Stomach (tissue), 4 donors: ENCODE results near the gene NVL.

ENCODE experiments used
- EP300 ChIP-seq: sonication (generic); formaldehyde crosslinking; IDR thresholded peaks from one replicate; pipeline ENCODE4 v1.6.1; 2017; ENCODE audit warnings: antibody characterized with exemption
- POLR2A ChIP-seq, 4 donors: fragments of 450-650 bp; IDR thresholded peaks; one replicate each; pipeline ENCODE4 v1.6.1; 2016; ENCODE audit warnings: antibody characterized with exemption in 4 of 4, control low read depth in 2 of 4, mild to moderate bottlenecking in 1 of 4, moderate library complexity in 1 of 4
- POLR2AphosphoS5 ChIP-seq, 3 donors: sonication (generic); formaldehyde crosslinking; IDR thresholded peaks; one replicate each; pipeline ENCODE4 v1.6.1; 2016; ENCODE audit warnings: antibody characterized with exemption in 3 of 3
- TF ChIP-seq, protein P1 (sequence below), 7 experiments: fragments of 450-650 bp in 4 of 7; fragments of 200-600 bp in 3 of 7; sonication (generic) in 3 of 7; IDR thresholded peaks; one replicate each; pipeline ENCODE4 v1.5.1; 2016 to 2019; ENCODE audit warnings: antibody characterized with exemption in 7 of 7, control low read depth in 2 of 7, mild to moderate bottlenecking in 1 of 7

GRCh38 chr1:224274970-224275626 is 54.9 kb downstream of the NVL start:
- TF ChIP-seq, protein P1, sequence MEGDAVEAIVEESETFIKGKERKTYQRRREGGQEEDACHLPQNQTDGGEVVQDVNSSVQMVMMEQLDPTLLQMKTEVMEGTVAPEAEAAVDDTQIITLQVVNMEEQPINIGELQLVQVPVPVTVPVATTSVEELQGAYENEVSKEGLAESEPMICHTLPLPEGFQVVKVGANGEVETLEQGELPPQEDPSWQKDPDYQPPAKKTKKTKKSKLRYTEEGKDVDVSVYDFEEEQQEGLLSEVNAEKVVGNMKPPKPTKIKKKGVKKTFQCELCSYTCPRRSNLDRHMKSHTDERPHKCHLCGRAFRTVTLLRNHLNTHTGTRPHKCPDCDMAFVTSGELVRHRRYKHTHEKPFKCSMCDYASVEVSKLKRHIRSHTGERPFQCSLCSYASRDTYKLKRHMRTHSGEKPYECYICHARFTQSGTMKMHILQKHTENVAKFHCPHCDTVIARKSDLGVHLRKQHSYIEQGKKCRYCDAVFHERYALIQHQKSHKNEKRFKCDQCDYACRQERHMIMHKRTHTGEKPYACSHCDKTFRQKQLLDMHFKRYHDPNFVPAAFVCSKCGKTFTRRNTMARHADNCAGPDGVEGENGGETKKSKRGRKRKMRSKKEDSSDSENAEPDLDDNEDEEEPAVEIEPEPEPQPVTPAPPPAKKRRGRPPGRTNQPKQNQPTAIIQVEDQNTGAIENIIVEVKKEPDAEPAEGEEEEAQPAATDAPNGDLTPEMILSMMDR (IDR thresholded peaks at IDR 0.05) = no peak
- no peak for TF ChIP-seq POLR2A (IDR thresholded peaks at IDR 0.05)
- no peak for TF ChIP-seq POLR2AphosphoS5 (IDR thresholded peaks at IDR 0.05)
- TF ChIP-seq EP300 = no peak
